Omental fat pad (tissue), 4 donors: ENCODE data around the gene TAP2. TPM values are rescaled to one million over a fixed set of nuclear protein-coding genes. Genes with fewer than 3 reads are reported as not detected.

Experiments used
- ATAC-seq: fragments of 150-250 bp; one replicate; pipeline ENCODE4 v1.9.1; 2016; ENCODE audit warnings: mild to moderate bottlenecking, moderate library complexity; ENCODE audit not compliant: low FRiP score
- DNase-seq: peaks from one replicate; pipeline ENCODE4 v3.0.0-alpha.2; 2019; ENCODE audit warnings: low spot score
- CTCF ChIP-seq, 3 donors: fragments of 450-650 bp; IDR thresholded peaks; one replicate each; pipeline ENCODE4 v1.5.1; 2016 to 2017; ENCODE audit warnings: antibody characterized with exemption in 3 of 3, mild to moderate bottlenecking in 3 of 3, moderate library complexity in 2 of 3
- total RNA-seq, 4 donors: library from RNA; depleted of rRNA; stranded (reverse); fragments of >200 nt; gene quantifications; one replicate each; pipeline ENCODE4 v1.1.0, GENCODE V29; 2016

TAP2 gene
- total RNA-seq, 4 donors from 2014 or later = 10.1 to 54.5 (median 20.0) TPM

- TF ChIP-seq CTCF (IDR thresholded peaks at IDR 0.05) = no peak
- no peak for DNase-seq
- no peak for ATAC-seq
Measured at GRCh38 chr6:32842690-32843089, 4.2 kb upstream of the TAP2 start.

GRCh38 chr6:32842021-32842650, 3.6 kb upstream of the TAP2 start:
- no peak for ATAC-seq
- no peak for DNase-seq
- no peak for TF ChIP-seq CTCF (IDR thresholded peaks at IDR 0.05)

GRCh38 chr6:32840604-32841246, 2.2 kb upstream of the TAP2 start:
- no peak for TF ChIP-seq CTCF (IDR thresholded peaks at IDR 0.05)
- DNase-seq (no peak), ATAC-seq (no peak)

GRCh38 chr6:32839356-32839755, 817 bp upstream of the TAP2 start:
- ATAC-seq = no peak
- DNase-seq = no peak
- no peak for TF ChIP-seq CTCF (IDR thresholded peaks at IDR 0.05)

GRCh38 chr6:32837651-32838113, 857 bp downstream of the TAP2 start:
- peak; percentile 33 for ATAC-seq
- no peak for TF ChIP-seq CTCF (IDR thresholded peaks at IDR 0.05)
- no peak for DNase-seq

GRCh38 chr6:32836873-32837272, 1.7 kb downstream of the TAP2 start:
- ATAC-seq (no peak), DNase-seq (no peak)
- no peak for TF ChIP-seq CTCF (IDR thresholded peaks at IDR 0.05)
